ENCODE results near the gene ERBB2.

DNA sequence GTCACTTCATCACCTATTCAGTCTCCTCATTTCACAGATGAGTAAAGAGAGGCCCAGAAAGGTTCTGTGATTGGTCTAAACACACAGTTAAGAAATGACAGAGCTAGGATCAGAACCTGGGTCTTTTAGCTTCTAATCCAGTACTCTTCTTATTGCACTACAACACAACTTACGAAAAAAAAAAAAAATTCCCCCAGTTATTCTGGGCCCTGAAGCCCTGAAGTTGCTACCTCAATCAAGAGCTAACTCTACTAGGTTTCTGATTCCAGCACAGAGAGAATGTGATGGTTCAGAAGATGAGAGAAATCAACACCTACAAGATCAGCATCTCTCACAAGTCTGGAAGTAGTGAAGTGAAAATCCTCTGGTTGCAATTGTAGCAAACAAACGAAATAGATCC lies 75.2 kb downstream of the ERBB2 start:
- TF ChIP-seq, protein P1, sequence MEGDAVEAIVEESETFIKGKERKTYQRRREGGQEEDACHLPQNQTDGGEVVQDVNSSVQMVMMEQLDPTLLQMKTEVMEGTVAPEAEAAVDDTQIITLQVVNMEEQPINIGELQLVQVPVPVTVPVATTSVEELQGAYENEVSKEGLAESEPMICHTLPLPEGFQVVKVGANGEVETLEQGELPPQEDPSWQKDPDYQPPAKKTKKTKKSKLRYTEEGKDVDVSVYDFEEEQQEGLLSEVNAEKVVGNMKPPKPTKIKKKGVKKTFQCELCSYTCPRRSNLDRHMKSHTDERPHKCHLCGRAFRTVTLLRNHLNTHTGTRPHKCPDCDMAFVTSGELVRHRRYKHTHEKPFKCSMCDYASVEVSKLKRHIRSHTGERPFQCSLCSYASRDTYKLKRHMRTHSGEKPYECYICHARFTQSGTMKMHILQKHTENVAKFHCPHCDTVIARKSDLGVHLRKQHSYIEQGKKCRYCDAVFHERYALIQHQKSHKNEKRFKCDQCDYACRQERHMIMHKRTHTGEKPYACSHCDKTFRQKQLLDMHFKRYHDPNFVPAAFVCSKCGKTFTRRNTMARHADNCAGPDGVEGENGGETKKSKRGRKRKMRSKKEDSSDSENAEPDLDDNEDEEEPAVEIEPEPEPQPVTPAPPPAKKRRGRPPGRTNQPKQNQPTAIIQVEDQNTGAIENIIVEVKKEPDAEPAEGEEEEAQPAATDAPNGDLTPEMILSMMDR (conservative IDR thresholded peaks at IDR 0.05; ENCODE audit: low read length), result no peak
- TF ChIP-seq EZH2phosphoT487 (IDR thresholded peaks at IDR 0.05; ENCODE audit: borderline replicate concordance), result no peak
